Ecto neural progenitor cell (in vitro differentiated cells): ENCODE data around the gene TAPBP.
"Not testable (repeated sequence)": the region's sequence is repeated elsewhere in the genome, so short reads cannot be mapped to it uniquely, and the experiment has no call there.

Source experiments
- DNase-seq: peaks from one replicate; pipeline ENCODE4 v3.0.0-alpha.2; 2018; ENCODE audit warnings: low spot score

TAPBP gene

DNA sequence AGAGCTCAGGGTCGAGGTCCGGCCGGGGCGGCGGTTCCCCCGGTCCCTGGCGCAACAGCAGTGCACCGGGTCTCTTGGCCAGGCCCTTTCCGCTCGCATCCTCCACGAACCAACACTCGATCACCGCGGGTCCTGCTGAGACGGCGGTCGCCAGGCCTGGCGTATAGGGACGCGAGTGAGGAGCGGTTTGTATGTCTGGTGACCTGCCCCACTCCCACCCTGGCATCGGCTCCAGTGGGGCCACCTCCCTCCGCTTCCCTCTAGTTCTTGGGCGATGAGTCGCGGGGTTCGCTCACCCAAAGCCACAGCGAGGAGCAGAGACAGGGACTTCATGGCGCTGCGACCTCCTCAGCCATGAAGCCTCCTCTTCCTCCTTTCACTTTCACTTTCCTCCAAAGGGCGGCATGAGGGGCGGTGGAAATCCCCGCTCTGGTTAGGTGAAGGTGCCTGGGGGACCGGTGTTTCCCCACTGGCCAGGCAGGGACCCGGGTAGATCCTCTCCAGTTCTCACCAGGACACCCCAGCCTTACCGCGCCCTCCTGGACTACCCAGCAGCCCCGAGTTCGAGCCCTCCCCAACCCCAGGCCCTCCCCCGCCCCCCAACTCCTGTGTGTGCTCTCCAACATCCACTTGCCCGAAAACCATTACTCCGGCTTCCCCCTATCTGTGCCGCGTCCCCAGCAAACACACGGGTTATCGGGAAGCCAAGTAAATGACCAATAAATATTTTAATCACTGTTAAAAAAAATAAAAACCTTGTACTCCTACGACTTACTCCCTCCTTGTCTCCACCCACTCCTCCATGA lies at the start of gene TAPBP:
Gene TAPBP (minus strand): TSS at position 370 of the 806 bp plus-strand sequence. CDS start 37 bp downstream, at position 333.
- peak; percentile 63 for DNase-seq

DNA sequence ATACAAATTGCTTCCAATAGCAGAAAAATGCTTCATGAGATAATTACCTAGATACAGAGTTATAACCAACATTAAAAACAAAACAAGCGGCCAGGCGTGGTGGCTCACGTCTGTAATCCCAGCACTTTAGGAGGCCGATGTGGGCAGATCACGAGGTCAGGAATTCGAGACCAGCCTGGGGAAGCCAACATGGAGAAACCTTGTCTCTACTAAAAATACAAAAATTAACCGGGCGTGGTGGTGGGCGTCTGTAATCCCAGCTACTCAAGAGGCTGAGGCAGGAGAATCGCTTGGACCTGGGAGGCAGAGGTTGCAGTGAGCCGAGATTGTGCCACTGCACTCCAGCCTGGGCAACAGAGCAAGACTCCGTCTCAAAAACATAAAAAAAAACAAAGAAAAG lies 49.6 kb upstream of the TAPBP start:
- not testable (repeated sequence) for DNase-seq

- DNase-seq = no peak
Observed at GRCh38 chr6:33359331-33359730, 45.5 kb upstream of the TAPBP start.

GRCh38 chr6:33357160-33357871 lies 43.4 kb upstream of the TAPBP start:
- not testable (repeated sequence) for DNase-seq

DNA sequence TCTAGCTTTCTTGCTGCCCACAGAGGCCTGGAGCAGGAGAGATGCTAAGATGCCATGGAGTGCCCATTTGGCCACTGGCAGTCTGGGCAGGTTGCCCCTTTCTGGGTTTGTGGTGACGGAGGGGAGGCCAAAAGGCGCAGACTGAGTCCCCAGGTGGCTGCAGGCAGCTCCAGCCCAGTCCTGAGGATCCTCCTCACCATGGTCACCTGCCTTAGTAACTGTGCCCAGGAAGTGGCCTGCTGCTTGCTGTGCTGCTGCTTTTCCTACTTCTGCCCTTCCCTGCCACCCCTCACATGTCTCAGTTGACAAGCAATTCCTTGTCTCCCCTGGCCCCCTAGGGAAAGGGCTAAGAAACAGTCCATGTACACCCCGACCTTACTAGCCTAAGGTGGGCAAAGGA lies 42.4 kb upstream of the TAPBP start:
- DNase-seq = no peak

GRCh38 chr6:33355860-33356259 lies 42.0 kb upstream of the TAPBP start:
- DNase-seq = not testable (repeated sequence)

- DNase-seq = no peak
Observed at GRCh38 chr6:33347816-33348215, 33.9 kb upstream of the TAPBP start.

DNA sequence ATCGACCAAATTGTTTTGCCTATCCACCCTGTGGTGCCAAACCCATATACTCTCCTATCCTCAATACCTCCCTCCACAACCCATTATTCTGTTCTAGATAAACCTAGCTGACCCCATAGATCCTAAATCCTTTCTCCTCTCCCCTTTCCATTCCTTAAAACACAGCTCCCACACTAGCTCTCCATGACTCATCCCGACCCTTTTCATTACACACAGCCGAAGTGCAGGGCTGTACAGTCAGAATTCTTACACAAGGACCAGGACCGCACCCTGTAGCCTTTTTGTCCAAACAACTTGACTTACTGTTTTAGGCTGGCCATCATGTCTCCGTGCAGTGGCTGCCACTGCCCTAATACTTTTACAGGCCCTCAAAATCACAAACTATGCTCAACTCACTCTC lies 33.1 kb upstream of the TAPBP start:
- not testable (repeated sequence) for DNase-seq

DNA sequence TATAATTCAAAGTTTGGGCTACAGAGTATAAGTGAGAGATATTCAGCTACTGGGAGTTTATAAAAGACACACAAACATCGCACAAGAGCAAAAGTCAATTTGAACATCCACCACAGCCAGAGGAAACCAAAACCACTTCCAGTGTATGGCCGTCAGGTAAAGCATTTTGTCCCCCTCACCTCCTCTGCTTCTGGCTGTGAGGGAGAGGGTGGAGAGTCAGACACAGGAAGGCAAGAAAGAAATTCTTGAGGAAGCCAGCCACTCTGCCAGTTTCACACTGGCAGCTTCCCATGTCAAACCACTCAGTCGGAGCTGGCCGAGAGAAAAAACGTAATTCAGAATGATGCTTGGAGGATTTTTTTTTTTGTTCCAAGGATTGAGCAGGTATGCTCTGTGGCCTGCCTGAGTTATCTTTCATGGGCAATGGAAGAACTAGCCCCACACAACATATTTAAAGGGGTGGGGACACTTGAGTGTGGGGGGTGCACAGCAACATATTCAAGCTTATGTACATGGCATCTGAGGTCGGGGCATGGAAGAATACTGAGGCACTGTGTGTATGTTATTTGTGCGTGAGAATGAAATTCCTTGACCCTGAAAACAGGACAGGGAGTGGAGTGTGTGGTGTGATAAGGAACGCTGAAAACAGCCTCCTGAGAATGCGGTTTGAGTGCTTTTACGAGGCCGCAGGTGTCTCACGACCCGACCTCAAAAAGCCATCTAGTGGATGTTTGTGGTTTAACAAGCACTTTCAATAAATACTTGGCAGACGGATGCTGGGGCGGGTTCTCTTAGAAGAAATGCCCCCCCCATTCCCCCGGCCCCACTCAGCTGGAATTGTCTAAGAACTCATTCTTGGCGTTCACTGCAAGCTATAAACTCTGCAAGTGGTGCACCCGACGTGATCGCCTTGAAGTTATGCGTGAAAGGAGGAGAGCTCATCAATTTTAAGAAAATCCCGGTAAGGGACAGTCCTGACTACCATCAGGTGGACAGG lies 31.1 kb upstream of the TAPBP start:
- peak; percentile 64 for DNase-seq

DNA sequence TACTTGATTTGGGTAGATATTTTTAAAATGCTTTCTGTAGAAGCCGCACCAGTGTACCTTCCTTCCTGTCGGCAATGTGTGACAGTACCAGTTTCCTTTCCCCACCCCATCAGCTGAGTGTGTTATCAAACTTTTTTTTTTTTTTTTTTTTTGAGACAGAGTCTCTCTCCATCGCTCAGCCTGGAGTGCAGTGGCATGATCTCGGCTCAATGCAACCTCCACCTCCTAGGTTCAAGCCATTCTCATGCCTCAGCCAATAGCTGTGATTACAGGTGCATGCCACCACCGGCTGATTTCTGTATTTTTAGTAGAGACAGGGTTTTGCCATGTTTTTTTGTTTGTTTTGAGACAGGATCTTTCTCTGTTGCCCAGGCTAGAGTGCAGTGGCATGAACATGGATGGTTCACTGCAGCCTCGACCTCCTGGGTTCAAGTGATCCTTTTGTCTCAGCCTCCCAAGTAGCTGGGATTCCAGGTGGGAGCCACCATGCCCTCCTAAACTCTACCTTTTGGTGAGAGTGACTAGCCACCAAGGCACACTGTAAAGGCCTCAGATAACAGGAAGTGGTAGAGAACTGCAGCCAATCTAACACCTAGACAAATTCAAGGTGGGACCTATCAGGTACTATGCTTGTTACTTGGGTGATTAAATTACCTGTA lies 30.2 kb upstream of the TAPBP start:
- no peak for DNase-seq

DNA sequence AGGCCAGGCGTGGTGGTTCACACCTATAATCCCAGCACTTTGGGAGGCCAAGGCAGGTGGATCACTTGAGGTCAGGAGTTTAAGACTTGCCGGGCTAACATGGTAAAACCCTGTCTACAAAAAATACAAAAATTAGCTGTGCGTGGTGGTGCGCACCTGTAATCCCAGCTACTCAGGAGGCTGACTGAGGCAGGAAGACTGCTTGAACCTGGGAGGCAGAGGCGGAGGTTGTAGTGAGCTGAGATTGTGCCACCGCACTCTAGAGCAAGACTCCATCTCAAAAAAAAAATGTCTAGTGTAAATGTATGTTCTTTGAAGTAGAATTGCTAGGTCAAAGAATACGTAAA lies 29.7 kb upstream of the TAPBP start:
- not testable (repeated sequence) for DNase-seq

GRCh38 chr6:33339193-33339592 lies 25.3 kb upstream of the TAPBP start:
- DNase-seq = no peak

DNA sequence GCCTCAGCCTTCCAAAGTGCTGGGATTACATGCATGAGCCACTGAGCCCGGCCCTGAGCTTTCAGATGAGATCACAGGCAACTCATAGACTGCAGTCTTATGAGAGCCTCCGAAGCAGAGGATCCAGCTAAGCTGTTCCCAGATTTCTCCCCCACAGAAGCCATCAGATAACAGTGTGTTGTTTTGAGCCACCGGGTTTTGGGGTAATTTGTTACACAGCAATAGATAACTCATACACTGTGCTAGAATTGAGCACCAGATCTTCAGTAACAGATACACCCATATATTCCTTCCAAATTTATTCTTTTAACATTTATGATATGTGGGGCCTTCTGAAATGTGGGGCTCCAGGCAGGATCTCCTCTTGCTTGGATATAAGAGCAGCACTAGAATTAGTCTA lies 22.6 kb upstream of the TAPBP start:
- DNase-seq = no peak

DNA sequence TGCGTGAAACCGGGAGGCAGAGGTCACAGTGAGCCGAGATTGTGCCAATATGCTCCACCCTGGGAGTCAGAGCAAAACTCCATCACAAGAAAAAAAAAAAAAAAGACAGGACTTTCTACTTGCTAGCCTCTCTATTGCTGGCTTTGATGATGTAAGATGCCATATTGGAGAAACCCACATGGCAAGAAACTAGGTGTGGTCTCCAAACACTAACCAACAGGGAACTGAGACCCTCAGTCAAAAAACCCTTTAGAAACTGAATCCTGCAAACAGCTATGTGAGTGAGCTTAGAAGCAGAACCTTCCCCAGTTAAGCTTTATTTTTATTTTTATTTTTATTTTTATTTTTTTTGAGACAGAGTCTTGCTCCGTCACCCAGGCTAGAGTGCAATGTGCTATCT lies 22.0 kb upstream of the TAPBP start:
- no peak for DNase-seq

GRCh38 chr6:33333666-33334065 lies 19.8 kb upstream of the TAPBP start:
- no peak for DNase-seq

DNA sequence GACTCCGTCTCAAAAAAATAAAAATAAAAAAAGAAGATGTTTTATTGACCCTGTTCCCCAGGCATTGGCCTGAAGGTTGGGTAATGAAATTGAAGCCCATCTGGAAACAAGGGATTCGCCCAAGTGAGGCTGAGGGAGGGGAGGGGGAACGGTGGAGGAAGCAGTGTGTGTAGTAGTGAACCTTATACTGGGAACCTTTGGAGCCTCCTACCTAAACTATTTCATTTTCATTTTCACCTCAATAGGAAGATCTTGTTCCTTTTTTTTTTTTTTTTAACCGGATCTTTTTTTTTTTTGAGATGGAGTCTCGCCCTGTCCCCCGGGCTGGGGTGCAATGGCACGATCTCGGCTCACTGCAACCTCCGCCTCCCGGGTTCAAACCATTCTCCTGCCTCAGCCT lies 16.9 kb upstream of the TAPBP start:
- no peak for DNase-seq

- DNase-seq = no peak
Observed at GRCh38 chr6:33329058-33329457, 15.2 kb upstream of the TAPBP start.

DNA sequence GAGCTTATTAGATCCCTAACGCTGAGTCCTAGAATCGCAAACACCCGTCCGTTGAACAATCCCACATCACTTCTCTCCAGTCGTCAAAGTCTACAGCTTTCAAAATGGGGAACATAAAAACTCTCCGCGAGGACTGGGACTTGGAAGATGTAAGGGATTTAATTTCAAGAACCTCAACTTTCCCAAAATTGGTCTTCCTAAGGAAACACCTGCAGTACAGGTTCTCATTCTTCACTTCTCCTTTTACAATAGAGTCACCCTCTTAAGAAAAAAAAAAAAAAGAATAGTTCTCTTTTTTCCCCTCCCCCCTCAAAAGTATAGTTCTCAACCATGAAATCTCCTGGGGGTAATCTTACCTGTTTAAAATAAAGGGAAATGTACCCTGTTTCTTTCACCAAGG lies 10.2 kb upstream of the TAPBP start:
- DNase-seq = no peak

DNA sequence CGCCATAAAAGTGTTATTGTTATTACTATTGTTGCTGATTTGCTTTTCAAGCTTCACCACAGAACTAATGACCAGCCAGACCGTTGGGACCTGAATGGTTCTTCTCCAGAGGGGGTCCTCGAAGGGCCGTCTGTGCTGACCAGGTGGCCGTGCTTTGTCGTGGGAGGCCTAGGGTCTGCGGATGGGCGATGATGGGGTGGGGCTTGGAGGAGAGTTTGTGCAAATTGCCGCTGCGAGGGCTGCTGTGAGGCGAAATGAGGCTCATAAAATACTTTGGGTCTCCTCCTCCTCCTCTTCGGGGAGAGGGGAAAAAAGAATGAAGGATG lies 9.7 kb upstream of the TAPBP start:
- DNase-seq = no peak

DNA sequence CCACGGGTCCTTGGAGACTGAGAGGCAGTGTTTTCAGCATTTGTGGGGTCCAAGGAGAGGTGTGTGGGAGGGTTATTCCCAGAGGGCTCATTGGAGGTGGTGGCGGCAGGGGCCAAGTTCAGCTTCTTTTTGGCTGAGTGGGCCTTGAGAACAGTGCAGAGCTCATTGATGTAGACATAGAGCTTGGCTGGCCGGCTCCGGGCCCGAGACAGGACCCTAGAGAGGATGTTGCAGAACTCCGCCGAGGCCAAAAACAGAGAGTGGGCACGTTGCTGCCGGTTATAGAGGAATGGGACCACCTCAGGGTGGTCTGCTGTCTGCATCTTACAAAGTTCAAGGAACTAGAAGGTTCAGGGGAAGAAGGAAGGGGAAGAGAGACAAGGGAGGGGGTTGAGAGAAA lies 7.3 kb upstream of the TAPBP start:
- no peak for DNase-seq

- DNase-seq = no peak
Observed at GRCh38 chr6:33320315-33321181, 6.7 kb upstream of the TAPBP start.
